Measurements from ENCODE around the gene FAH.

The FAH gene

GRCh38 chr15:80207887-80208286 is 55.1 kb downstream of the FAH start:
- intact Hi-C loops (cut with DNase I; ENCODE audit: low total_unique reads), result no loop called here
- no peak overlapping the region for H3K27ac ChIP-seq

GRCh38 chr15:80208758-80209734 is 56.2 kb downstream of the FAH start:
- peaks cover 0 to 4% (median 0%) of the 10 kb centered on the region in 3 donors for H3K9me3 ChIP-seq
- no peak for DNase-seq

More at GRCh38 chr15:80207887-80208286, 55.1 kb downstream of the FAH start:
- TF ChIP-seq CTCF (IDR thresholded peaks at IDR 0.05), result no peak
- Histone ChIP-seq H3K27me3 (peaks cover 0 to 9% of the 10 kb centered on the region in 2 donors), H3K4me1 (no peaks in the 10 kb centered on the region), H3K36me3 (no peaks in the 10 kb centered on the region), H3K4me3 (no peak overlapping the region), H3K9me3 (no peaks in the 10 kb centered on the region)
- no peak for DNase-seq

GRCh38 chr15:80210611-80211573 is 58.1 kb downstream of the FAH start:
- Histone ChIP-seq H3K4me3 (no peak overlapping the region), H3K9me3 (peaks cover 0 to 4% (median 0%) of the 10 kb centered on the region in 3 donors), H3K27me3 (peaks cover 0 to 9% of the 10 kb centered on the region in 2 donors), H3K4me1 (no peaks in the 10 kb centered on the region), H3K36me3 (no peaks in the 10 kb centered on the region), H3K27ac (no peak overlapping the region)
- DNase-seq, result no peak
- TF ChIP-seq CTCF (IDR thresholded peaks at IDR 0.05), result no peak
- intact Hi-C loops (cut with DNase I; ENCODE audit: low total_unique reads), result no loop called here

More at GRCh38 chr15:80208758-80209734, 56.2 kb downstream of the FAH start:
- H3K4me3 ChIP-seq, result no peak overlapping the region
- intact Hi-C loops (cut with DNase I; ENCODE audit: low total_unique reads), result no loop called here
- no peak for TF ChIP-seq CTCF (IDR thresholded peaks at IDR 0.05)
- H3K4me1 ChIP-seq, result no peaks in the 10 kb centered on the region
- H3K36me3 ChIP-seq, result no peaks in the 10 kb centered on the region
- no peak overlapping the region for H3K27ac ChIP-seq
- H3K27me3 ChIP-seq, result peaks cover 0 to 9% of the 10 kb centered on the region in 2 donors

- Histone ChIP-seq H3K36me3 (no peaks in the 10 kb centered on the region), H3K27ac (no peak overlapping the region), H3K4me1 (no peaks in the 10 kb centered on the region), H3K4me3 (no peak overlapping the region), H3K9me3 (peaks cover 0 to 4% (median 0%) of the 10 kb centered on the region in 3 donors), H3K27me3 (peaks cover 0 to 9% of the 10 kb centered on the region in 2 donors)
- no peak for DNase-seq
- TF ChIP-seq CTCF (IDR thresholded peaks at IDR 0.05), result no peak
- intact Hi-C loops (cut with DNase I; ENCODE audit: low total_unique reads), result no loop called here
Observed at GRCh38 chr15:80211976-80212375, 59.2 kb downstream of the FAH start.

GRCh38 chr15:80214910-80215309 is 62.1 kb downstream of the FAH start:
- Histone ChIP-seq H3K27me3 (no peaks in the 10 kb centered on the region), H3K4me1 (no peaks in the 10 kb centered on the region), H3K27ac (no peak overlapping the region), H3K4me3 (no peak overlapping the region), H3K9me3 (peaks cover 0 to 4% (median 0%) of the 10 kb centered on the region in 3 donors), H3K36me3 (no peaks in the 10 kb centered on the region)
- DNase-seq, result no peak
- intact Hi-C loops (cut with DNase I; ENCODE audit: low total_unique reads), result no loop called here
- TF ChIP-seq CTCF (IDR thresholded peaks at IDR 0.05), result no peak

All from tibial artery (tissue), 4 donors.